Measurements from ENCODE around the gene STON2. TPM values are rescaled to one million over a fixed set of nuclear protein-coding genes. Genes with fewer than 3 reads are reported as not detected.

The STON2 gene
- total RNA-seq, 3 donors from 2014 or later (not counting 1 experiment from before 2014, with no cell fraction given) = 1.7 to 4.8 (median 3.8) TPM

- DNase-seq (no peak), ATAC-seq (no peak)
- H3K36me3 ChIP-seq (ENCODE audit: control insufficient read depth, insufficient read depth, low read length) = no peaks in the 10 kb centered on the region
- H3K9me3 Mint-ChIP-seq = no peaks in the 10 kb centered on the region
- H3K4me1 Mint-ChIP-seq = peaks cover 0 to 7% of the 10 kb centered on the region in 2 donors
- H3K4me3 Mint-ChIP-seq = no peak overlapping the region
- no peak overlapping the region for H3K4me3 ChIP-seq (ENCODE audit: low read length)
- no peak for TF ChIP-seq CTCF (IDR thresholded peaks at IDR 0.05)
- intact Hi-C loops (cut with micrococcal nuclease) = no loop called here
- H3K4me1 ChIP-seq (ENCODE audit: control insufficient read depth, insufficient read depth, low read length) = no peaks in the 10 kb centered on the region
- no peaks in the 10 kb centered on the region for H3K27me3 Mint-ChIP-seq (ENCODE audit: low read depth in 2 of 2)
- H3K27me3 ChIP-seq (ENCODE audit: control insufficient read depth, insufficient read depth, low read length) = no peaks in the 10 kb centered on the region
- no CpG with 5 or more reads among the region's 2 CpGs for WGBS (ENCODE audit: insufficient coverage)
- no peak overlapping the region for H3K27ac Mint-ChIP-seq
- no peak overlapping the region for H3K27ac ChIP-seq (ENCODE audit: low read length)
- H3K36me3 Mint-ChIP-seq = no peaks in the 10 kb centered on the region
- H3K9me3 ChIP-seq (ENCODE audit: control insufficient read depth, insufficient read depth, low read length) = no peaks in the 10 kb centered on the region
Measured at GRCh38 chr14:81298911-81299310, 101.2 kb downstream of the STON2 start.

GRCh38 chr14:81298122-81298521, 102.0 kb downstream of the STON2 start:
- no peaks in the 10 kb centered on the region for H3K4me1 ChIP-seq (ENCODE audit: control insufficient read depth, insufficient read depth, low read length)
- Mint-ChIP-seq H3K27ac (no peak overlapping the region), H3K9me3 (no peaks in the 10 kb centered on the region), H3K27me3 (ENCODE audit: low read depth in 2 of 2) (peaks cover 0 to 3% of the 10 kb centered on the region in 2 donors), H3K4me1 (peaks cover 0 to 6% of the 10 kb centered on the region in 2 donors), H3K36me3 (no peaks in the 10 kb centered on the region), H3K4me3 (no peak overlapping the region)
- WGBS (ENCODE audit: insufficient coverage) = 91% methylated on average over 2 of the region's 2 CpGs
- no peaks in the 10 kb centered on the region for H3K27me3 ChIP-seq (ENCODE audit: control insufficient read depth, insufficient read depth, low read length)
- DNase-seq (no peak), ATAC-seq (no peak)
- H3K9me3 ChIP-seq (ENCODE audit: control insufficient read depth, insufficient read depth, low read length) = no peaks in the 10 kb centered on the region
- intact Hi-C loops (cut with micrococcal nuclease) = no loop called here
- TF ChIP-seq CTCF (IDR thresholded peaks at IDR 0.05) = no peak
- no peak overlapping the region for H3K27ac ChIP-seq (ENCODE audit: low read length)
- H3K36me3 ChIP-seq (ENCODE audit: control insufficient read depth, insufficient read depth, low read length) = no peaks in the 10 kb centered on the region
- no peak overlapping the region for H3K4me3 ChIP-seq (ENCODE audit: low read length)

DNA sequence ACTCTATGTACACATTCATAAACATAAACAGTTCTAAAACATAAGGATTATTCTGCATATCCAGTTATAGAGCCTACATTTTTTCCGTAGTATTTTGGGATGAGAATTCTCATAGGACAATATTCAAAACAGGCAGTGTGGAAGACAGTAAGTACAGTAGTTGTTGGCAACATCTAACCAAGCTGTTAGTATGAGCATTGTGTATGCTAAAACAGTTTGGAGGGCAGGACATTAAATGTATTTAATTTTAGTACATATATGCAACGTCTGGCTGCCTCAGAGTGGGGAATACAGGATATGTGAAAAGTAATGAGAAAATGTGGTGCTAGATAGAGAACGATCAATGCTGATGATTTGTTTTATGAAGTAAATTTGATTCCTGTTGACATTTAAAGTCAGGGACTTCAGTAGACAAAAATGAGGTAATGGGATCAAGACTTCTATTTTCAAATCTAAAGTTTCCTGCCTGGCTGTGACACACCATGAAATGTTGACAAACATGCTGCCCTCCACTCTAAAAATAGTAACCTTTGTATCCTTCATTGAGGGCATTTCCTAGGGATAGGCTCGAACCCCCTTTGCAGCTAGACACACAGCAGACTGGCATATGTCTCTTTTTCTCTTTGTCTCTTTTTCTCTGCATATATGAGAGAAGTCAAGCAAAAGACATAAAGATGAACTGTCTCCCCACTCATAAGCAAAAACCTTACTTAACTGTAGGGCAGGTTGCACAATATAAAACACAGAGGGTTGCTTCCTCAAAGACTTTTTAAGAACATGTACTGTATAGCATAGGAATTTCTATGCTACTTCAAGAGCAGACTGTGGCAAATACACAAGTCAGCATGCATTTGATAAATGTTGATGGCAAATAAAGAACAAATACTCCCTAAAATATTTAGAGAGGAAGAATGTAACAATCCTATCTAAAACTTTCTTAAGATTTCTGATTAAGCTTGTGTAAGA, 103.9 kb downstream of the STON2 start:
- H3K27me3 ChIP-seq (ENCODE audit: control insufficient read depth, insufficient read depth, low read length) = no peaks in the 10 kb centered on the region
- Mint-ChIP-seq H3K9me3 (no peaks in the 10 kb centered on the region), H3K36me3 (no peaks in the 10 kb centered on the region), H3K4me1 (no peaks in the 10 kb centered on the region), H3K27me3 (ENCODE audit: low read depth in 2 of 2) (peaks cover 0 to 3% of the 10 kb centered on the region in 2 donors), H3K27ac (no peak overlapping the region), H3K4me3 (no peak overlapping the region)
- H3K4me1 ChIP-seq (ENCODE audit: control insufficient read depth, insufficient read depth, low read length) = no peaks in the 10 kb centered on the region
- 76% methylated on average over 4 of the region's 4 CpGs for WGBS (ENCODE audit: insufficient coverage)
- no peak overlapping the region for H3K27ac ChIP-seq (ENCODE audit: low read length)
- DNase-seq = no peak
- no peak for TF ChIP-seq CTCF (IDR thresholded peaks at IDR 0.05)
- H3K36me3 ChIP-seq (ENCODE audit: control insufficient read depth, insufficient read depth, low read length) = no peaks in the 10 kb centered on the region
- H3K9me3 ChIP-seq (ENCODE audit: control insufficient read depth, insufficient read depth, low read length) = no peaks in the 10 kb centered on the region
- H3K4me3 ChIP-seq (ENCODE audit: low read length) = no peak overlapping the region
- intact Hi-C loops (cut with micrococcal nuclease) = no loop called here
- ATAC-seq = no peak
